Breast epithelium (tissue), 3 donors: Measurements from ENCODE around the gene PHF24.

Source experiments
- CTCF ChIP-seq, 3 donors: fragments of 450-650 bp; IDR thresholded peaks; one replicate each; pipeline ENCODE4 v1.5.1; 2016 to 2017; ENCODE audit warnings: antibody characterized with exemption in 3 of 3, mild to moderate bottlenecking in 3 of 3, moderate library complexity in 3 of 3
- POLR2AphosphoS5 ChIP-seq, 3 donors: sonication (generic); formaldehyde crosslinking; IDR thresholded peaks; one replicate each; pipeline ENCODE4 v1.6.1; 2017; ENCODE audit warnings: antibody characterized with exemption in 3 of 3

GRCh38 chr9:34994900-34995669, 37.0 kb downstream of the PHF24 start:
- TF ChIP-seq CTCF (IDR thresholded peaks at IDR 0.05) (no peak), POLR2AphosphoS5 (IDR thresholded peaks at IDR 0.05) (no peak)
